ES-I3 (cell line): ENCODE data around the gene SLBP.
A peak's percentile ranks its signal among the peaks of the same experiment; 100 is the strongest.

Experiments used
- H3K36me3 ChIP-seq: 2 replicates; pipeline ENCODE4 v1.6.1; 2013; ENCODE audit warnings: mild to moderate bottlenecking, low read length, control low read depth, moderate library complexity; ENCODE audit not compliant: insufficient read depth
- H3K4me1 ChIP-seq: 2 replicates; pipeline ENCODE4 v1.6.1; 2013; ENCODE audit warnings: mild to moderate bottlenecking, control low read depth, low read length; ENCODE audit not compliant: insufficient read depth
- H3K9ac ChIP-seq: 2 replicates; pipeline ENCODE4 v1.6.1; 2013; ENCODE audit warnings: low read depth, mild to moderate bottlenecking, low read length, moderate library complexity
- H3K9me3 ChIP-seq: 2 replicates; pipeline ENCODE4 v1.6.1; 2013; ENCODE audit warnings: mild to moderate bottlenecking, low read length, moderate library complexity; ENCODE audit not compliant: control insufficient read depth, insufficient read depth

SLBP gene

GRCh38 chr4:1726146-1726934 lies 14.2 kb upstream of the SLBP start:
- Histone ChIP-seq H3K9ac (no peak overlapping the region), H3K9me3 (no peaks in the 10 kb centered on the region), H3K4me1 (peaks cover 7% of the 10 kb centered on the region; the same call in 1 of the 2 replicates), H3K36me3 (peaks cover 42% of the 10 kb centered on the region)

DNA sequence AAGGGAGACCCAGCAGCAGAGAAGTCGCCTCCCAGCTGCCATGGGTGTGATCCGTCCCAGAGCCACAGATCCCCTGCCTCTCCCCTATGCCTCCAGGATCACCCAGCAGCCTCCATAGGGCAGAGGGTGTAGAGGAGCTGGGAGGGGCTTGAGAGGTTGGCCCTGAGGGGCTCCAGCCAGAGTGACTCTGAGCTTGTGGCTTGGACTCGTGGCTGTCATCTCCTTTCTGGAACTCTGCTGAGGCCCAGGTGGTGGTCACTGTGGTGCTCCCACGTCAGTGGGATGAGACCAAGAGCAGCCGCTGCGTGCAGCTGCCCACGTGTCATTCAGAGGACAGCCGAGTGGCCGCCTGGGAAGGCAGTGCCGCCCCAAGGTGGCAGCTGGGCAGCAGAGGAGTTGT lies 13.4 kb upstream of the SLBP start:
- Histone ChIP-seq H3K9ac (no peak overlapping the region), H3K9me3 (no peaks in the 10 kb centered on the region), H3K4me1 (peaks cover 7% of the 10 kb centered on the region; the same call in 1 of the 2 replicates), H3K36me3 (peaks cover 39% of the 10 kb centered on the region)

- peaks cover 29% of the 10 kb centered on the region for H3K36me3 ChIP-seq
- H3K9me3 ChIP-seq: no peaks in the 10 kb centered on the region
- peak overlapping the region; percentile 79; the same call in 1 of the 2 replicates for H3K9ac ChIP-seq
- H3K4me1 ChIP-seq: peaks cover 7% of the 10 kb centered on the region; the same call in 1 of the 2 replicates
These were observed 11.1 kb upstream of the SLBP start for GRCh38 chr4:1723131-1723801.

DNA sequence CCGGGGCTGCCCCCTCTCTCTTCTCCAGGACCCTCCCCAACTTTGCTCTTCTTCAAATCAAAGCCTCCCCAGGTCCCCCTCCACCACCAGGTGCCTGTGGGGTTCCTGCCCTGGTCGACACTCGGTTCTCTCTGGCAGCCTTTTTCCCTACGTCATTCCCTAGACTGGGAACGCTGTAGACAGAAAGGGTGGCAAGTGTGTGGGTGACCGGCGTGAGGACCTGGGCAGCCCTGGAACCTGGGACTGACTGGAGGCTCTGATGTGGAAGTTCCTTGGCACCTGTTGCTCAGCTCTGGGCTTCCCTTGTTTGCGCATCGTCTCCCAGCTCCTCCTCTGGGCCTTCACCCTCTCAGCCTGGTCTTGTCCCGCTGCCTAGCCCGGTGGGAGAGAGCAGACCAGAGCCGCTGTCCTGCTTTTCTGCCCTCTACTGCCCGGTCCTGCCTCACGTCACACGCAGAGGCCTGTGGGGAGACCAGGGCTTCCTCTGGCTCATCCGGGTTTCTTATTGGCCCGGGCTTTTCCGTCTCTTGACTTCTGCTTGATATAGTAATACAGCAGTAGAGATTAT lies 10.5 kb upstream of the SLBP start:
- peaks cover 22% of the 10 kb centered on the region for H3K36me3 ChIP-seq
- peak overlapping the region; percentile 79 for H3K9ac ChIP-seq
- peaks cover 7% of the 10 kb centered on the region; the same call in 1 of the 2 replicates for H3K4me1 ChIP-seq
- no peaks in the 10 kb centered on the region for H3K9me3 ChIP-seq

DNA sequence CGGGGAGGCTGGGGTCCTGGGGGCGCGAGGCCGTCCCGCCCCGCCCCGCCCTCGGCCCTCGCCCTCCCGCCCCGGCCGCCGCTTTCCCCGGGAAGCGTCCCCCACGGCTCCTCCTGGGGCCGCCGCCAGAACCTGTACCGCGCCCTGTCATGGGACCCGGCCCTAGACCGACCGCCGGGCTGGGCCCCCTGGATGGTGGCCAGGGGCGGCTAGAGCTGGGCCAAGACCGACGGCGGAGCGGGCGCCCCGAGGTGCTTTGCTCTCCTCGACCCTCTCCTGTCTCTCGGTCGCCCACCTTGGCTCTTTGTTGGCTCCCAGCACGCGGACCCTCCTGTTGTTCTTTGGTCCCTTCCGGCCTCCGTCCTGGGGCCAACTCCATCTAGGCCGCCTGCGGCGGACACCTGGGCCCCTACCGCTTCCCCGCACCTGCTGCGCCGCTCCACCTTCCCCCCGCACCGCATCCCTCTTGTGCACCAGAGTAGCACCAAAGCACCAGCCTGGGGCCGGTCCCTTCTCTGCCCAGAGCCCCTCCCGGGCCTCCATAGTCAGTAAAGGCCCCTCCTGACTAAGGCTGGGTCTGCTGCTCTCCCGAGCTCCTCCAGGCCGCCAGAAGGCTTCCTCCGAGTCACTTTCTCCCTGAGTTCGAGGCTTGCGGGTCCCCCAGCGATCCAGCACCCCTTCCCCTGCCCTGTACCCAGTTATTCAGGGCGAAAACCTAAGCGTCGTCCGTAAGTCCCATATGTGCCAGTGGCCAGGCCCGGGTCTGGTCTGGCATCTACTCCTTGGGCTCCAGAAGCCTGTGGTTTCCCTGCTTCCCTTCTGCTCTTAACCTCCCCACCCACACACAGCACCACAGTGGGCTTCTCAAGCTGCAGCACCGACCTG lies 9.8 kb upstream of the SLBP start:
- Histone ChIP-seq H3K4me1 (peaks cover 7% of the 10 kb centered on the region; the same call in 1 of the 2 replicates), H3K36me3 (peaks cover 17% of the 10 kb centered on the region), H3K9ac (peak overlapping the region; percentile 79), H3K9me3 (no peaks in the 10 kb centered on the region)

DNA sequence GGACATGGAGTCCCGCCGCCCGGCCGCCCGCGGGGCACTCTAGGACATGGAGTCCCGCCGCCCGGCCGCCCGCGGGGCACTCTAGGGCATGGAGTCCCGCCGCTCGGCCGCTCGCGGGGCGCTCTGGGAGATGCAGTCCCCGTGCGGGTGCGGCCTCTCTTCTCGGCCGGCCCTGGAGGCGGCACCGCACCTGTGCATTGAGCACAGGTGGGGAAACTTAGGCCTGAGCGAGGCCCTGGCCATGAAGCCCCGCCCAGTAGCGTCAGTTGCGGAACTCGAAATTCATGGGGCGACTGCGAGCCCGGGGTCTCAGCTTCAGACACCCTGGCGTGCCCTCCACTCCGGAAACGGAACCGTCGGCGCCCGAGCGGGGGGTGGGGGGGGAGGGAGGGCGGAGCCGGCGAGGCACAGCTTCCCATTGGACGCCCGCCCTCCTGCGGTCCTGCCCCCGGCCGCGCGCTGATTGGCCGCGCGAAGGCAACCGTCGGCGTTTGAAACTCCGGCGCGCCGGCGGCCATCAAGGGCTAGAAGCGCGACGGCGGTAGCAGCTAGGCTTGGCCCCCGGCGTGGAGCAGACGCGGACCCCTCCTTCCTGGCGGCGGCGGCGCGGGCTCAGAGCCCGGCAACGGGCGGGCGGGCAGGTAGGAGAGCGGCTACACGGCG lies 9.0 kb upstream of the SLBP start, which contains the start of the genes TACC3 and TMEM129:
TSS of gene TACC3 (plus strand) at position 519 of the 663 bp plus-strand sequence. CDS start 1,901 bp downstream, outside the sequence.
TSS of gene TMEM129 (minus strand) at position 321 of the 663 bp plus-strand sequence. CDS start 486 bp downstream, outside the sequence.
- Histone ChIP-seq H3K36me3 (peaks cover 16% of the 10 kb centered on the region), H3K9ac (peak within 1 kb of the TSS; percentile 97), H3K9me3 (no peaks in the 10 kb centered on the region), H3K4me1 (peaks cover 7% of the 10 kb centered on the region; the same call in 1 of the 2 replicates)

- Histone ChIP-seq H3K36me3 (peaks cover 14% of the 10 kb centered on the region), H3K9me3 (no peaks in the 10 kb centered on the region), H3K4me1 (peaks cover 7% of the 10 kb centered on the region; the same call in 1 of the 2 replicates)
These were observed 8.3 kb upstream of the SLBP start for GRCh38 chr4:1720163-1720983.

GRCh38 chr4:1718095-1718850 lies 6.2 kb upstream of the SLBP start:
- H3K9me3 ChIP-seq: no peaks in the 10 kb centered on the region
- peaks cover 5% of the 10 kb centered on the region for H3K36me3 ChIP-seq
- no peak overlapping the region for H3K9ac ChIP-seq
- H3K4me1 ChIP-seq: peaks cover 10% of the 10 kb centered on the region

More at GRCh38 chr4:1720163-1720983, 8.3 kb upstream of the SLBP start:
- H3K9ac ChIP-seq: peak overlapping the region; percentile 97

DNA sequence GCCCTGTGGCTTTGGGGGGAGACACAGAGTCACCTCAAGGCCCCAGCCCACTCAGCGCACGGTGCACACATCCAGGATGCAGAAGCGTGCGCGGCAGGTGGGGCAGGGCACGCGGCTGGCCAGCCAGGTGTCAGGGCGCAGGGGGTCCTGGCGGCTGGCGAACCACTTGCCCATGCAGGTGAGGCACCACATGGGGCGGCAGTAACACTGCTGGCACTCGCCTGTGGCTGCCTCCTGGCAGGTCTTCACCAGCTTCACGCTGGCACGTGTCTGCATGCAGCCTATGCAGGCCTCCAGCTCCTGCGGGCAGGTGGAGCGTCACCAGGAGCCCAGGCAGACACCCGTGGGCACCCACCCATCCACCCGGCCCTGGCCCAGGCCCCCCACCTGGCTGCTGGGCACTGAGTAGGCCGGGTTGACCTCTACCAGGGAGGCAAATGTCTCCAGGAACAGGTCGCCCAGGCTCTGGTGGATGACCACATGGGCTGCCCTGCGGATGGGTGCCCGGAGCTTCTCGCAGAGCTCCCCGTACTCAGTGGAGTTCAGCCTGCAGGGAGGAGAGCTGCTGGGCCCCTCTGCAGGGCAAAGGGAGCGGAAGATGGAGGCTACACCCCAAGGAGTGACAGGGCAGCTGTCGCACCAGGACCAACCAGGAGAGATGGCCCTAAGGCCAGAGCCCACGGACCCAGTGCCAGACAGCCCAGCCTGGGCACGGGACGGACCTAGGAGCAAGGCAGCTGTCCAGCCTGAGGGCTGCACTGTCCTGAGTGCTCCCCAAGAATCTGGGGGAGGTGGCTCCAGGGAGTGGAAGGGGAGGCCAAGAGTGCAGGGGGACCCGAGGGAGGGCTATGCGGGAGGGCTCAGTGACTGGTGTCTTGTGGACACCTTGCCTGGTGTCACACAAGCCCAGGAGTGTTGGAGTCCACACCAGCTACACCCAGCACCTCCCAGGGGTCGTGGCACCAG lies 5.3 kb upstream of the SLBP start:
- H3K9me3 ChIP-seq: no peaks in the 10 kb centered on the region
- H3K9ac ChIP-seq: no peak overlapping the region
- H3K36me3 ChIP-seq: no peaks in the 10 kb centered on the region; the same call in 1 of the 2 replicates
- H3K4me1 ChIP-seq: peaks cover 4% of the 10 kb centered on the region

DNA sequence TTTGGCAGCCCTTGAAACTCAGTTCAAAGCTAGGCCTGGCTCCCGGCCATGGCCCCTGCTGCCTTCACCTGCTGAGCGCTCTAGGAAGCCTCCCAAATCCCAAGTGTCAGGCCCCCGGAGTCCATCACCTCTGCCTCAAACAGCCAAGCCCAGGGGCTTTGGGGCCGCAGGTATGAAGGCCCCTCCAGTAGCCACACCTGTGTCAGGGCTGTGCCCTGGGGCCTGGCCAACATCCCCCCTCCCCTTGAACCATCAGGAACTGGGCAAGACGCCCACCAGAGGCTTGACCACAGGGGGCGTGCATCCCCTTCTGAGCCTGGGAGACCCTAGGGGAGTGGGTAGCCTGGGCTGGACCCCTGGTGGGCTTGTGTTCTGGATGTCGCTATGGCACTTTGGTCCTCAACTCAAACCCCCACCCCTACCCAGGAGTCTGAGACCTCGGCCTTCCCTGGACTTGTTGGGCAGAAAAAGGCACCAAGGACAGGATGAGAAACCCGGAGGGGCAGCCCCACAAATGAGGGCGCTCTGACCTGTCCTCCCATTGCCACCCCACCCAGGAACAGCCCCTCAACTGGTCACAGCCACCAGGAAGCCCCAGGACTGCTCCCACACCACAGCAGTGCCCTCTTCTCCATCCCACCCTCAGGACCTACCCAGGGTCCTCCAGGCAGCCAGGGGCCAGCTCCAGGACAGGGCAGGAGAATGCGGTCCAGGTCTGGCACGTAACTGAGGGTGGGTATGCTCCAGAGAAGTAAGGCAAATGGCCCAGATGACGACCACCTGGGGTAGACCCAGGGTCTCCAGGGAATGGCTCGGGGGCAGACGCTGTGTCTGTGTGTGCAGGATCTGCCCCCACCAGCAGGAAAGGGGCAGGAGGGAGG lies 4.2 kb upstream of the SLBP start:
- Histone ChIP-seq H3K36me3 (no peaks in the 10 kb centered on the region), H3K9me3 (no peaks in the 10 kb centered on the region), H3K4me1 (peaks cover 4% of the 10 kb centered on the region; the same call in 1 of the 2 replicates), H3K9ac (no peak overlapping the region)
